CD4-positive, alpha-beta T cell (primary cell): Measurements from ENCODE around the gene BCAT1. TPM values are rescaled to one million over a fixed set of nuclear protein-coding genes. Genes with fewer than 3 reads are reported as not detected.

ENCODE experiments used
- ATAC-seq: fragments of 200-7000 bp; cut with Tn5 transposase; one replicate; pipeline ENCODE4 v1.10.0; 2022; ENCODE audit warnings: mild to moderate bottlenecking; ENCODE audit not compliant: poor library complexity
- CTCF ChIA-PET: fragments of 350-600 bp; sonication (Branson Sonifier 250); formaldehyde crosslinking; loops from one replicate; lab custom pipeline; 2021; ENCODE audit warnings: antibody characterized with exemption, inconsistent platforms; lab: Charles Lee
- POLR2A ChIA-PET: fragments of 350-600 bp; sonication (Branson Sonifier 250); formaldehyde crosslinking; loops from one replicate; lab custom pipeline; 2021; ENCODE audit warnings: antibody characterized with exemption, inconsistent platforms; lab: Charles Lee
- DNase-seq, 14 experiments: peaks; one replicate each; pipeline ENCODE4 v3.0.0-alpha.2; 2013 to 2020; ENCODE audit warnings: mixed read lengths in 2 of 14
- H3K27ac ChIP-seq, 2 donors: one replicate each; pipeline versions ENCODE4 v1.5.1 to v1.7.0; 2013; ENCODE audit warnings: low read length in 2 of 2, low read depth in 1 of 2, mild to moderate bottlenecking in 1 of 2
- H3K27me3 ChIP-seq, 2 experiments: 1 replicate in 1 of 2; 2 replicates in 1 of 2; pipeline versions ENCODE4 v1.6.1 to v1.7.0; 2013; ENCODE audit warnings: low read length in 2 of 2, control low read depth in 1 of 2, mild to moderate bottlenecking in 1 of 2, moderate library complexity in 1 of 2; ENCODE audit not compliant: insufficient read depth in 2 of 2, control insufficient read depth in 1 of 2
- H3K36me3 ChIP-seq: one replicate; pipeline ENCODE4 v1.6.1; 2013; ENCODE audit warnings: low read length, control low read depth; ENCODE audit not compliant: insufficient read depth
- H3K4me1 ChIP-seq: one replicate; pipeline ENCODE4 v1.6.1; 2013; ENCODE audit warnings: low read length, control low read depth; ENCODE audit not compliant: insufficient read depth
- H3K4me3 ChIP-seq: one replicate; pipeline ENCODE4 v1.5.1; 2013; ENCODE audit warnings: mild to moderate bottlenecking, low read length, moderate library complexity
- H3K9me3 ChIP-seq, 2 experiments: 1 replicate in 1 of 2; 2 replicates in 1 of 2; pipeline versions ENCODE4 v1.6.1 to v1.7.0; 2013; ENCODE audit warnings: low read length in 2 of 2, mild to moderate bottlenecking in 2 of 2, control low read depth in 1 of 2, moderate library complexity in 1 of 2; ENCODE audit not compliant: control insufficient read depth in 1 of 2, insufficient read depth in 1 of 2
- H3K27ac Mint-ChIP-seq: one replicate; pipeline ENCODE4 v1.8.0; 2020; ENCODE audit warnings: mixed read lengths
- H3K27me3 Mint-ChIP-seq: one replicate; pipeline ENCODE4 v1.8.0; 2021; ENCODE audit warnings: mixed read lengths
- H3K36me3 Mint-ChIP-seq: one replicate; pipeline ENCODE4 v1.8.0; 2021; ENCODE audit warnings: low read depth, mixed read lengths
- H3K4me1 Mint-ChIP-seq: one replicate; pipeline ENCODE4 v1.8.0; 2021; ENCODE audit warnings: low read depth, mixed read lengths
- H3K4me3 Mint-ChIP-seq: one replicate; pipeline ENCODE4 v1.8.0; 2020; ENCODE audit warnings: mild to moderate bottlenecking, mixed read lengths
- H3K9me3 Mint-ChIP-seq: one replicate; pipeline ENCODE4 v1.8.0; 2020; ENCODE audit warnings: mixed read lengths
- intact Hi-C, 2 experiments: fragments of 100-400 bp; cut with DNase I in 1 of 2; cut with micrococcal nuclease in 1 of 2; formaldehyde crosslinking; loops; one replicate each; pipeline versions ENCODE4 v1.15.1 to v1.9.0; 2023 to 2025; cut with DNase I, micrococcal nuclease
- total RNA-seq, 174 experiments: library from RNA in 2 of 174; stranded (reverse) in 2 of 174; gene quantifications; one replicate each; pipeline ENCODE4 v1.2.3 and lab custom pipeline; 2021 to 2026
- TF ChIP-seq, protein P1 (sequence below): fragments of 200-600 bp; IDR thresholded peaks from one replicate; pipeline ENCODE4 v1.8.0; 2022; ENCODE audit warnings: antibody characterized with exemption, mild to moderate bottlenecking

Gene BCAT1
- total RNA-seq, 2 experiments from 2014 or later, result 0.34 to 0.91 TPM

DNA sequence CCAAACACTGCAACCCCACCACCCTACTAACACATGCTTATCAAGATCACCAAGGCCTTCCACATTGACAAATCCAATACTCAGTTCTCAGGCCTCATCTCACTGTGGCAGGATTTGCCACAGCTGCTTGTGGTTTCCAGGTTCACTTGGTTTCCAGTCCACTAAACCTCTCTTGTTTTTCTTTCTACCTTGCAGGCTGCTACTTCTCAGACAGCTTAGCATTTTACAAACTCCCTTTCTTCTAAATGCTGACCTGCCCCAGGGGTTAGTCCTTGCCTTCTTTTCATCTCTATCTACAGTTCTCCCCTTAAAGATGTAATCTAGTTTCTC lies 84.1 kb downstream of the BCAT1 start:
- no peaks in the 10 kb centered on the region for H3K27me3 ChIP-seq
- ChIA-PET POLR2A (no interaction called here), CTCF (no interaction called here)
- Mint-ChIP-seq H3K9me3 (no peaks in the 10 kb centered on the region), H3K27me3 (no peaks in the 10 kb centered on the region), H3K4me1 (no peaks in the 10 kb centered on the region), H3K4me3 (no peak overlapping the region), H3K27ac (no peak overlapping the region), H3K36me3 (no peaks in the 10 kb centered on the region)
- intact Hi-C loops, result no loop called here
- no peak overlapping the region for H3K4me3 ChIP-seq
- H3K36me3 ChIP-seq, result no peaks in the 10 kb centered on the region
- TF ChIP-seq, protein P1, sequence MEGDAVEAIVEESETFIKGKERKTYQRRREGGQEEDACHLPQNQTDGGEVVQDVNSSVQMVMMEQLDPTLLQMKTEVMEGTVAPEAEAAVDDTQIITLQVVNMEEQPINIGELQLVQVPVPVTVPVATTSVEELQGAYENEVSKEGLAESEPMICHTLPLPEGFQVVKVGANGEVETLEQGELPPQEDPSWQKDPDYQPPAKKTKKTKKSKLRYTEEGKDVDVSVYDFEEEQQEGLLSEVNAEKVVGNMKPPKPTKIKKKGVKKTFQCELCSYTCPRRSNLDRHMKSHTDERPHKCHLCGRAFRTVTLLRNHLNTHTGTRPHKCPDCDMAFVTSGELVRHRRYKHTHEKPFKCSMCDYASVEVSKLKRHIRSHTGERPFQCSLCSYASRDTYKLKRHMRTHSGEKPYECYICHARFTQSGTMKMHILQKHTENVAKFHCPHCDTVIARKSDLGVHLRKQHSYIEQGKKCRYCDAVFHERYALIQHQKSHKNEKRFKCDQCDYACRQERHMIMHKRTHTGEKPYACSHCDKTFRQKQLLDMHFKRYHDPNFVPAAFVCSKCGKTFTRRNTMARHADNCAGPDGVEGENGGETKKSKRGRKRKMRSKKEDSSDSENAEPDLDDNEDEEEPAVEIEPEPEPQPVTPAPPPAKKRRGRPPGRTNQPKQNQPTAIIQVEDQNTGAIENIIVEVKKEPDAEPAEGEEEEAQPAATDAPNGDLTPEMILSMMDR, result no peak
- H3K9me3 ChIP-seq, result peaks cover 0 to 8% of the 10 kb centered on the region in 2 experiments
- ATAC-seq (no peak), DNase-seq (no peak)
- H3K27ac ChIP-seq, result no peak overlapping the region
- H3K4me1 ChIP-seq, result no peaks in the 10 kb centered on the region

DNA sequence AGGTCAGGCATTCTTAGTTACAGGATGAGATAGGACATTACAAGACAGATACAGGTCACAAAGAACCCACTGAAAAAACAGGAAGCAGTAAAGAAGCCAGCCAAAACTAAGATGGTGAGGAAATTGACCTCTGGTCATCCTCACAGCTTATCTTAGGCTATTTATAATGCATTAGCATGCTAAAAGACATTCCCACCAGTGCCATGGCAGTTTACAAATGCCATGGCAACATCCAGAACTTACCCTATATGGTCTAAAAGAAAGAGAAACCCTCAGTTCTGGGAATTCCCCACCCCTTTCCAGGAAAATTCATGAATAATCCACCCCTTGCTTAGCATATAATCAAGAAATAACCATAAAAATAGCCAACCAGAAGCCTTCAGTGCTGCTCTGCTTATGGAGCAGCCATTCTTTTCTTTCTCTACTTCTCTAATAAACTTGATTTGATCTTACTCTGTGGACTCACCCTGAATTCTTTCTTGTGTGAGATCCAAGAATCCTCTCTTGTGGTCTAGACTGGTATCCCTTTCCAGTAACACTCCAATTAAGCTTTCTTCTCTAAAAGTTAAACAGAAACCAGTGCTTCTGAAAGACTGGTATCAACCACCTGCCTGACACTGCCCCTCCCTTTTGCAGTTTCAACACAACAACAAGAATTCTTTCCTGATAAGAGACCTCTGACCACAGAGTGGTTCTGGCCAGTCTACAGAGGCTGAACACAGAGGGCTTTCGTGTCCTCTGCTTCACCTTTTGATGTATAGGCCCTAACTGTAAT lies 86.9 kb downstream of the BCAT1 start:
- no peaks in the 10 kb centered on the region for H3K27me3 ChIP-seq
- ChIA-PET CTCF (no interaction called here), POLR2A (no interaction called here)
- Mint-ChIP-seq H3K4me3 (no peak overlapping the region), H3K27me3 (no peaks in the 10 kb centered on the region), H3K36me3 (no peaks in the 10 kb centered on the region), H3K4me1 (no peaks in the 10 kb centered on the region), H3K27ac (no peak overlapping the region), H3K9me3 (no peaks in the 10 kb centered on the region)
- H3K27ac ChIP-seq, result no peak overlapping the region
- ATAC-seq (no peak), DNase-seq (no peak)
- TF ChIP-seq, protein P1, result no peak
- H3K4me3 ChIP-seq, result no peak overlapping the region
- H3K9me3 ChIP-seq, result peaks cover 0 to 11% of the 10 kb centered on the region in 2 experiments
- no peaks in the 10 kb centered on the region for H3K36me3 ChIP-seq
- intact Hi-C loops, result no loop called here
- H3K4me1 ChIP-seq, result no peaks in the 10 kb centered on the region

DNA sequence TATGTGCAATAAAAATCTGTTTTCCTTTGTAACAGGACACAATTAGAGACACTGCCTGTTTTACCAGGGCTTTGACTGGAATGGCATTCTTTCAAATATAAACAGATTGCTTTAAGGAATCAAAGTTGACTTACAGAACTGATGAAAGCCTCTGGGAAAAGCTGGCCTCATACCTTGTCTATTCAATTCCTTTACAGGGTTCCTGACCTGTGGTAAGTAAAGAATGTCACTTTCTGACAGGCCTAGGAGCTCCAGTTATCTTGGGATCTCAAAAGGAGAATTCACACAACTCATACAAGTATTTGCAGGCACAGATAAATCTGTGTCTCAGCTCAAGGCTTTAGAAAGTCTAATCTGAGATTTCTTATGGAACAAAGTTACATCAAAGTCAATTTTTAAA lies 88.4 kb downstream of the BCAT1 start:
- no peaks in the 10 kb centered on the region for H3K9me3 Mint-ChIP-seq
- TF ChIP-seq, protein P1, result no peak
- H3K4me3 ChIP-seq, result no peak overlapping the region
- DNase-seq (no peak), ATAC-seq (no peak)
- peaks cover 0 to 4% of the 10 kb centered on the region in 2 experiments for H3K9me3 ChIP-seq
- H3K27me3 ChIP-seq, result no peaks in the 10 kb centered on the region
- H3K4me1 ChIP-seq, result no peaks in the 10 kb centered on the region
- CTCF ChIA-PET, result no interaction called here
- no peaks in the 10 kb centered on the region for H3K36me3 ChIP-seq
- no peaks in the 10 kb centered on the region for H3K27me3 Mint-ChIP-seq
- H3K4me3 Mint-ChIP-seq, result no peak overlapping the region
- H3K36me3 Mint-ChIP-seq, result no peaks in the 10 kb centered on the region
- H3K4me1 Mint-ChIP-seq, result no peaks in the 10 kb centered on the region
- intact Hi-C loops, result no loop called here
- no peak overlapping the region for H3K27ac ChIP-seq
- no peak overlapping the region for H3K27ac Mint-ChIP-seq
- POLR2A ChIA-PET, result no interaction called here
